PFSK-1 (cell line): ENCODE measurements around the gene POLG.

Experiments used
- FOXP2 ChIP-seq: optimal IDR thresholded peaks from 2 replicates; pipeline ENCODE3; 2011; ENCODE audit warnings: borderline replicate concordance, control low read depth, inconsistent platforms; ENCODE audit not compliant: insufficient read depth; ENCODE audit errors: extremely low read length, extremely low read depth
- POLR2AphosphoS5 ChIP-seq: IDR thresholded peaks from 2 replicates; pipeline ENCODE4 v1.6.1; 2012; ENCODE audit warnings: low read depth, mild to moderate bottlenecking, control low read depth, low read length, moderate library complexity
- SIN3A ChIP-seq: IDR thresholded peaks from 2 replicates; pipeline ENCODE4 v1.6.1; 2012; ENCODE audit warnings: mild to moderate bottlenecking, low read length, moderate library complexity, borderline replicate concordance; ENCODE audit not compliant: insufficient read depth
- TAF1 ChIP-seq: IDR thresholded peaks from 2 replicates; pipeline ENCODE4 v1.6.1; 2012; ENCODE audit warnings: low read length, control low read depth, borderline replicate concordance; ENCODE audit not compliant: insufficient read depth
- TF ChIP-seq, protein P1 (sequence below), 2 experiments: IDR thresholded peaks; 2 replicates each; pipeline versions ENCODE4 v1.6.1 to v1.8.0; 2011 to 2012; ENCODE audit warnings: low read depth in 2 of 2, low read length in 2 of 2, control low read depth in 1 of 2, inconsistent platforms in 1 of 2, mild to moderate bottlenecking in 1 of 2, moderate library complexity in 1 of 2; ENCODE audit not compliant: insufficient read depth in 1 of 2

The POLG gene

DNA sequence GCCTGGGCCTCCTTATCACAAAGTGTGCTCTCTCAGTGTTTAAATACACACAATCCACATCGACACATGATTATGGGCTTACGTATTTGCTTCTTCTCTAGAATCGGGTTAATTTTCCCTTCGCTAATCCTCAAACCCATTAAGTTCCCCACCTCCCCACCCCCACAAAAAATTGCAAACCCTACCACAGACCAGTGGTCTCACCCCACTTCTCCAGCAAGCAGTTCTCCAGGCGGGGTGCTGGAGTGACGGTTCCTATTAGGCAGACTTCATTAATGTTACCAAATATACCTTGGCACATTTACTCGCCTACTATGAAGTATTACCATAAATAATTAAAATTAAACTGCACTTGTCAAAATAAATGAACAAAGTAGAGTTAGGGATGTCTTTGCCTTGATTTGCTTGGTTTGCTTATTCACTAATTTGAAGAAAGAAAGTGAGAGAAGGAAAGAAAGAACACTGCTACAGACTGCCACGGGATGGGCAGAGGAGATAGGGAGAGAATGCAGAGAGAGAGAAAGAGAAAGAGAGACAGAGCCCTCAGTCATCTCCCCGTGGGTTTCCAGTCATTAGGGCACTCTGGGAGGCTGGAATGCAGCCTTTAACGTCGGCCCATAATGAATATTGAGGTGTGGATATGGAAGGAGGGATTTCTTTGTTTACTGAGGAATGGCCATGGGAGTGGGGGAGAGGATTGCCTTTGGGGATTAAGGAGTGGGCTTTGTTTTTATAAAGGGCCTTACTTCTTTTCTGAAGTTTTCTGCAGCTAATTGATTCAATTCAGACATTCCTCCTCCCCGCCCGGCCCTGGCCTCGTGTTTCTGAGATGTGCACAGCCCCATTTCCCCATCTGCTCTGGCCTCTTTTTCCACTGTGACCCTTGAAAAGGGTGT, 39.7 kb upstream of the POLG start:
- TF ChIP-seq TAF1 (no peak), POLR2AphosphoS5 (no peak), SIN3A (no peak), FOXP2 (no peak)
- TF ChIP-seq, protein P1, sequence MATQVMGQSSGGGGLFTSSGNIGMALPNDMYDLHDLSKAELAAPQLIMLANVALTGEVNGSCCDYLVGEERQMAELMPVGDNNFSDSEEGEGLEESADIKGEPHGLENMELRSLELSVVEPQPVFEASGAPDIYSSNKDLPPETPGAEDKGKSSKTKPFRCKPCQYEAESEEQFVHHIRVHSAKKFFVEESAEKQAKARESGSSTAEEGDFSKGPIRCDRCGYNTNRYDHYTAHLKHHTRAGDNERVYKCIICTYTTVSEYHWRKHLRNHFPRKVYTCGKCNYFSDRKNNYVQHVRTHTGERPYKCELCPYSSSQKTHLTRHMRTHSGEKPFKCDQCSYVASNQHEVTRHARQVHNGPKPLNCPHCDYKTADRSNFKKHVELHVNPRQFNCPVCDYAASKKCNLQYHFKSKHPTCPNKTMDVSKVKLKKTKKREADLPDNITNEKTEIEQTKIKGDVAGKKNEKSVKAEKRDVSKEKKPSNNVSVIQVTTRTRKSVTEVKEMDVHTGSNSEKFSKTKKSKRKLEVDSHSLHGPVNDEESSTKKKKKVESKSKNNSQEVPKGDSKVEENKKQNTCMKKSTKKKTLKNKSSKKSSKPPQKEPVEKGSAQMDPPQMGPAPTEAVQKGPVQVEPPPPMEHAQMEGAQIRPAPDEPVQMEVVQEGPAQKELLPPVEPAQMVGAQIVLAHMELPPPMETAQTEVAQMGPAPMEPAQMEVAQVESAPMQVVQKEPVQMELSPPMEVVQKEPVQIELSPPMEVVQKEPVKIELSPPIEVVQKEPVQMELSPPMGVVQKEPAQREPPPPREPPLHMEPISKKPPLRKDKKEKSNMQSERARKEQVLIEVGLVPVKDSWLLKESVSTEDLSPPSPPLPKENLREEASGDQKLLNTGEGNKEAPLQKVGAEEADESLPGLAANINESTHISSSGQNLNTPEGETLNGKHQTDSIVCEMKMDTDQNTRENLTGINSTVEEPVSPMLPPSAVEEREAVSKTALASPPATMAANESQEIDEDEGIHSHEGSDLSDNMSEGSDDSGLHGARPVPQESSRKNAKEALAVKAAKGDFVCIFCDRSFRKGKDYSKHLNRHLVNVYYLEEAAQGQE (IDR thresholded peaks at IDR 0.05; ENCODE audit: insufficient read depth in 1 of 2, low read depth in 2 of 2, low read length in 2 of 2): no peak

DNA sequence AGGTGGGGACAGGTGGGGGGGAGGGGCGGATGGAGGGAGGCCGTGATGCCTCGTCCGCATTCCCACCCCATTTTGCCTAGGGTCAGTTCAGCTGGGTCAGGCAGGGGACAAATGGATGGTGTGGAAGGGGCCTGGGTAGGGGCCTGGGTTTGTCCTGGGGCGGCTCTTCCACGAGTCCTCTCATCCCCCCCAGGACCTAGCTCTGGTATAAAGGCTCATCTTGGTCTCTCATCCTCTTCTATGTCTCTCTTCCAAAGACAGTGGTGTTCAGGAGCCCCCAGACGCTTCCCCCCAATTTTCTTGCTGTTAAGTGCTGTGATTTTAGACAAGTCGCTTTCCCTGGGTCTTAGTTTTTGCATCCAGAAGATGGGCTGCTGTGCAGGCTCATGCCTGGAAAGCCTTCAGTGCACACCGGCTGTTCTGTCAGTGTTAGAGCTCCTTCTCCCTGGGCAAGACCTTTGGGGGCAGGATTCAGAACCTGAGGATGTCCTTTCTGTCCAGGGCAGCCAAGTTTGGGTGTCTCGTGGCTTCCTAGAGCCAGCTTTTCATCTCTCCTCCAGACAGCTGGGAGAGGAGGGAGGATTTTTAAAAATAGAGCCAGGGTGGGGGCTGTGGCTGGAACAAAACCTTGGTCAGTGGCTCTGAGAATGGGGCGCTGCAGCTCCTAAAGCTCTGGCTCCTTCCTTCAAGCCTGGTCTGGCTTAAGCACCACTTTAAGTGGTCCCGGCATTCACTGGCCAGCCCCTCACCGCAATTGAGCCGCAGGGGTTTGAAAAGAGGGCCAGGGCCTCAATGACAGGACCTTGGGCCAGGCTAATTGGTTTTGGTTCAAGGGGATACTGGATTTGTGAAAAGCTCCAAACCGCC, 37.7 kb upstream of the POLG start:
- TF ChIP-seq, protein P1 (IDR thresholded peaks at IDR 0.05; ENCODE audit: insufficient read depth in 1 of 2, low read depth in 2 of 2, low read length in 2 of 2): no peak
- TF ChIP-seq SIN3A (no peak), FOXP2 (no peak), POLR2AphosphoS5 (no peak), TAF1 (no peak)

DNA sequence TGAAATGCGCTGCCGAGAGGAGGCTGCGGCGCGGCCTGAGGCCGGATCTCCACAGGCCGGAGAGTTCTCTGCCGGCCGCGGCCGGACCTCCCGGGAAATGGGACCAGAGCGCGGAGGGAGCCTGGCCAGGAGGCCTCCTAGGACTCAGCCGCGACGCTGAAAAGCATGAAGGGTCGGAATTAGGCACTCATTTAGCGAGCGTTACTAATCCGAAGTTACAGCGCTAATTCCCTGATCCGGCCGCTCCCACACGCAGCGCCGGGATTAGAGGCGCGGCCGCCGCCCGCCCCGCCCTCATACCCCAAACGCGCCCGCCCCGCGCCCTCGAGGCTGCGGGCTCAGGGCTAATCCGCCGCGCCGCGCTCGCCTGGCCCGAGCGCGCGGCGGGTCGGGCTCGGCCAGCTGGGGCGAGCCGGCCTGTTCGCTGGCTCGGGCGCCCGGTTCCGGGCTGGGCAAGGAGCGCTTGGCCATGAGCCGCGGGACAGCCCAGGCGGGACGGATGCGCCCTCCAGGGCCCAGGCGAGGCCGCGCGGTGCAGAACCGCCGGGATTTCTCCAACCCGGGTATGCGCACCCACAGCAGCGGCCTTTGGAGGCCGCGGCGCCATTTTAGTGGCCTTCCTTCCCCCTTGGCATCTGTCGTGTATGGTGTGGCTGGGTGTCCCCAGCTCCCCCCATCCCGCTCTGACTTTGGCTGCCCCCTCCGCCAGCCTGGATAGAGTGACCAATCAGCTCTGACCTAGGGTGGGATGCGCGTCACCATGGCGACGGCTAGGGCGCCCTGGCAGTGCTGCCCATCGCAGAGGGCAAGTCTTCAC, 36.8 kb upstream of the POLG start:
- no peak for TF ChIP-seq FOXP2
- TF ChIP-seq, protein P1 (IDR thresholded peaks at IDR 0.05; ENCODE audit: insufficient read depth in 1 of 2, low read depth in 2 of 2, low read length in 2 of 2): no peak
- no peak for TF ChIP-seq TAF1
- TF ChIP-seq SIN3A: no peak
- no peak for TF ChIP-seq POLR2AphosphoS5

DNA sequence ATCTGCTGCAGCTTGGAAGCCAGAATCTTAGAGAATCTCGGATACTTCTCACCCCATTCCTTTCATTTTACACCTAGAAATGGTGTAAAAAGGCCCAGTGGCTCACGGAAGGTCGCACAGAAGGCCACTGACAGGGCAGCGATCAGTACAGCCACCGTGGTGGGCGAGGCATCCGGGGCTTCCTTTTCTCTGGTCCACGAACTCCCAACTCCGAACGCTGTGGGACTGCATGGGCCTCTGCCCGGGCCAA, 36.3 kb upstream of the POLG start:
- TF ChIP-seq TAF1: no peak
- TF ChIP-seq, protein P1 (IDR thresholded peaks at IDR 0.05; ENCODE audit: insufficient read depth in 1 of 2, low read depth in 2 of 2, low read length in 2 of 2): no peak
- no peak for TF ChIP-seq FOXP2
- TF ChIP-seq POLR2AphosphoS5: no peak
